Raji (cell line): ENCODE measurements around the gene IL23R.

Experiments
- POLR2A ChIP-seq: IDR thresholded peaks from 2 replicates; pipeline ENCODE4 v1.6.1; 2011; ENCODE audit warnings: low read depth, low read length, control low read depth; ENCODE audit not compliant: insufficient read depth

The IL23R gene

GRCh38 chr1:67242016-67242415 is 75.8 kb downstream of the IL23R start:
- TF ChIP-seq POLR2A: no peak

DNA sequence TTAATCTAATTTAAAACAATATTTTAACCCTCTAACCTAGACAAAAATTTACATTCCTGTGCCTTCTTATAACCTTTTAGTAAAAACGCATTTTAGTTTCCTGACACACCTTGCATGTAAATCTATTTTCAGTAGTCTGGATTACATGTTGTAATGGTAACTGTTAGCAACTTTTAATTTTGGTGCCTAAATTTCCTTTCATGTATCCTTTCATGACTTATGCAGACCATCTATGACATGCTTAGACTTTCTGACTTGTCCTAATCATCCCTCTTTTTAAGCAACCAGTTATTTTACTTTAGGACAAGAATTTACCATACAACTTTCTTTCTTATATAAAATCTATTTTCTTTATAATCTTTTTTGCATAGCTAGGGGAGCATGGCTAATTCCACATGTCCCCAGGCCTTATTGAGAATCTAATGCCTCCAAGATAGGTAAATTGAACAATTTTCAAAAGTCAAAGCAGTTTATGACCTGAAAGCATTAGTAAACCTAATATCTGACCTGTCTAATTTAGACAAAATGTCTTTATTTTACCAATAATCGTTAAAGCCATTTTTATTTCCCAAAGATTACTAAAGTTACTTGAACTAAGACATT is 83.9 kb downstream of the IL23R start:
- TF ChIP-seq POLR2A: no peak

- TF ChIP-seq POLR2A: no peak
Observed at GRCh38 chr1:67256291-67257172, 90.3 kb downstream of the IL23R start.

DNA sequence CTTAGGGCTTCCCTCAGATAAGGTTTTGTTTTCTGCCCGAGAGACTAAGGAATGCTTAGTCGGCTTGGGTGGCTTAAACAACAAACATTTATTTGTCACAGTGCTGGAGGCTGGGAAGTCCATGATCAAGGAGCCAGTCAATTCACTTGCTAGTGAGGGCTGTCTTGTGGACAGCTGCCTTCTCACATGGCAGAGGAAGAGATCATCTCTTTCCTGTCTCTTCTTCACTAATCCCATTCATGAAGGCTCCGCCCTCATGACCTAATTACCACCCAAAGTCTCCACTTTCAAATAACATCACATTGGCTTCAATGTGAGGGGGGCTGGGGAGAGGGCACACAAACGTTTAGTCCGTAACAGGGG is 90.9 kb downstream of the IL23R start:
- no peak for TF ChIP-seq POLR2A

DNA sequence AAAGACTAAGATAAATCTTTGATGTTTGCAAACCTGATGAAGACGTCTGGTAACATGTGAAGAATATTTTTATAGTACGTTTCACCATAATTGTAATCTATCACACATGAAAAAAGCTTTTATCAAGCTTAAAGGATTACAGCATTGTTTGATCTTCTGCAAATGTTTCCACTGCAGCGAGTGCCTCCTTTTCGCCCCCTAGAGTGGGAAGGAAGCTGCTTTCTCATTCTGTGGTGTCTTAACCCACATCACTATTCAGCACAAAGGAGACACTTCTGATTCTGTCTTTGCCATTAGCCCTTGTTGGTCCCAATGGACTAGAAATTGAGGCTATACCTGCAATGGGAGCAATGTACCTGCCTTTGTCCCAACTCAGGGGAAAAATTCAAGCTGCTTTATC is 95.4 kb downstream of the IL23R start:
- no peak for TF ChIP-seq POLR2A

DNA sequence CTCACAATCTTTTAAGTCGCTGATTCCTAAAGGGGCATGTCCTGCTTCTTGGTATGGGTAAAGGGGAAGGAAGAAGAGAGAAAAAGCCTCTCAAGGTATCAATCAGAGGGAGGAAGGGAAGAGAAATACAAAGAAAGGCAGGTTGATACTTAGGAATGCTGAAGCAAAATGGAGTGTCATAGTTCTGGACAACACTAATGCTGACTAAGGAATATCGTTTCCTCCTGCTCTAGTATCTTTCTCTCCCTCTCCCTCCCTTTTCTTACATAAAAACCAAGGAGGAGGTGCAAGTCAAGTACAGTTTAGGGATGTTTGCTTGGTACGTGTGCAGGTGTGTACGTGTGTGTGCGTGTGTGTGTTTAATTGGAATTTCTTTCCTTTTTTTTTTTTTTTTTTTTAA is 96.5 kb downstream of the IL23R start:
- no peak for TF ChIP-seq POLR2A

- no peak for TF ChIP-seq POLR2A
Observed at GRCh38 chr1:67264152-67264551, 97.9 kb downstream of the IL23R start.

DNA sequence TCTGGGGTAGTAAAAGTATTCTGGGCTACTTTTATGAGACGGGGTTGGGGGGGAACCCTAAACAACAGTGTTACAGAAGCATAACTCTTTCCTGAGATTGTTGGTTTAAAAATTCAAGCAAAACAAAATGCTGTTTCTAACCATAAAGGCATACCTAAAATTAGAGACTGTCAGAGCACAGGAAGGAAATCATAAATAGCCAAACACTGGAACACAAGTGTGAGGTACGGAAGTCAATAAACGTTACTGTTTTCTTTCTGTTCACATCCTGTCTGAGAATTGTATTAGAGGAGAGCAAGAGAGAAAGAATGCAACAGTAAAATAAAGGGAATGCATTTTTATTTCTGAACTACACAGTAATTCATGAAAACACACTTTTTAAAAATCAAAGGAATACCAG is 98.6 kb downstream of the IL23R start:
- no peak for TF ChIP-seq POLR2A

DNA sequence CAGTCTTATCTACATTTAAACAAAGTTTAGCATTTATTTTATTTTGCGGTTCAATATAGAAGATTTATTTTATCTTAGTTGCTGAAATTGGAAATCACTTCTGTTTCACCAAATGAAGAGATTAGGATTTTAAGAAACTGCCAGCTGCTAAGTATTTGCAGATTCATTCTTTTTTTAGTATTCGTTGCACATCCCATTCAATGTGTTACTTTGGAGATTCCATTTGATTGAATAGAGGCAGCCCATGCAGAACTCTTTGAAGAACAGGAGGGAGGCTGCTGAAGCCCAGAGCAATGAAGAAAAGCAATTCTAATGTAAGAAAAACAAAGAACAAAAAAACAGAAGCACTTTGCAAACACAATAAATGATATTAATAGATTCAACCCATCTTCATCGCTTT is 102.8 kb downstream of the IL23R start:
- no peak for TF ChIP-seq POLR2A

- TF ChIP-seq POLR2A: no peak
Observed at GRCh38 chr1:67270541-67270940, 104.3 kb downstream of the IL23R start.

DNA sequence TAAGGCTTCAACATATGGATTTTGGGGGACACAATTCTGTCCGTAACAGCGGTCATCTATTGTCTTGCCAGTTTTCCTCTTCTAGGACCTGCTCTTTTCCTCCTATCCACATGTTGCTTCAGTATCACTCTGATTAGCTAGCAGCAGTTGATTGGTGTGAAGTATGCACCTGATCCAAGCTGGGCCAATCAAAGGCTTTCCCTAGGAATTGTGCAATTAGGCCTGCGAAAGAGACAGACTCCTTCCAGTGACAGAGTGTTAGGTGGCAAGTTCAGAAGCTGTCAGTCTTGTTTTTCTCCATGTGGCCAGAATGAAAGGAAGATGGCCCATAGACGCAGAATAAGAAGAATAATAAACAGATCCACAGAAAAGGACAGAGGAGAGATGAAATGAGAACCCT is 107.3 kb downstream of the IL23R start:
- no peak for TF ChIP-seq POLR2A

DNA sequence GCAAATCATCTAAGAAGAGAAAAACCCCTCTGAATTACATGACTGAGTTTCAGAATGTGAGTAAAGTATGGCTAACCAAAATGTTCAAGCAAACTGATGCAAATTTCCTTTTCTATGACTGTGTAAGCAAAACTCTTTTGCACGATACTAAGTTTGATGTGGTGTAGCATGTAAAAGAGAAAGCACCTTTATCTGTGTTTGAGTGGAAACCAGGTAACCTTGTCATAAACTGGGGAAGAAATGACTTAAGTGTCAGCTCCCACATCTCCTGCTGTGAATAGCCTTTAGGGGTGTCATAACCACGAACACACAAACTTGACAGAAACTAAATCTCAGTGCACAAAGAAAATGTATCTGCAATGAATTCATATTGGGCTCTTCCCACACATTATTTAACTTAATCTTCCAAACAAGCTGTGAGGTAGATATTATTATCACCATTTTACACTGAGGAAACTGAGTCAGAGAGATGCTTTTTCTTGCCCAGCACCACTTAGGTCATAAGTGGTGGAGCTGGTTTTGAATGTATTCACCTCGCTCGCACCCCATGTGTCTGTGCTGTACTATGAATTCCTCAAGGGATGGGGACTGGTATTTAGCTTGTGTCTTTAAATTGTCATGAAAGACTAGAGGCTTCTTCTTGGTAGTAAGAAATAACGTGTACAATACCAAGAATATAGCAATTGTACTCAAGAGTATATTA is 108.5 kb downstream of the IL23R start:
- TF ChIP-seq POLR2A: no peak

DNA sequence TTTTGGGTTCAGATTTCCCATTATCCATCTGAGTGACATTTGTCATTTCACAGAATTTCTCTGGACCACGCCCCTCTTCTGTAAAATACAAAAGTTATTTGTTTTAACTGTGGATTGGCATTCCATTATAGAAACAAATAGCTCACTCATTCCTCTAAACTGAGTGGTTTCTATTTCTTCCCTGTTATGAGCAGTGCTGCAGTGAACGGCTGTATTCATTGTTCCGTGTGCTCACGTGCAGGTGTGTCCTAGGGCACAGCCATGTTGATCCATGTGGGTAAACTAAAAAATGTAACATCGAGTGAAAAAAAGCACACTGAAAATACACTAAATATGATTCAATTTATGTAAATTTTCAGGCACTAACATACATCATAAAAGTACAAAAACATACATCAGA is 114.4 kb downstream of the IL23R start:
- TF ChIP-seq POLR2A: no peak

DNA sequence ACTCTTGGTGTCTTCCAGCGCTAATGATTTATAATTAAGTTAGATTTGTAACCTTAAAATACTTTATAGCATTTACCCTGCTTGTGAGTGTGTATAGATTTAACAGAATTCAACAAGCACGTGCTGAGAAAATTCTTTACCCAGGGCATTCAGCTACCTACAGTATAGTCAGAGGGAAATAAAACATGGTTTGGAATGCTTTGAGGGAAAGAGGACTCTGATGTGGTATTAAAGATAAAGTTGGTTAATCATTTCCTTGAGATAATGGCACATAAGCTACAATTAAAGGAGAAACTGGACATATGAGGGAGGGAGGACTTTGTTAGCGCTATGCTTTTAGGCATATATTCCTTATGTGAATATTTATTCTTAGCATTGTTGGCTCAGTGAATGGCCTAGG is 115.0 kb downstream of the IL23R start:
- TF ChIP-seq POLR2A: no peak

DNA sequence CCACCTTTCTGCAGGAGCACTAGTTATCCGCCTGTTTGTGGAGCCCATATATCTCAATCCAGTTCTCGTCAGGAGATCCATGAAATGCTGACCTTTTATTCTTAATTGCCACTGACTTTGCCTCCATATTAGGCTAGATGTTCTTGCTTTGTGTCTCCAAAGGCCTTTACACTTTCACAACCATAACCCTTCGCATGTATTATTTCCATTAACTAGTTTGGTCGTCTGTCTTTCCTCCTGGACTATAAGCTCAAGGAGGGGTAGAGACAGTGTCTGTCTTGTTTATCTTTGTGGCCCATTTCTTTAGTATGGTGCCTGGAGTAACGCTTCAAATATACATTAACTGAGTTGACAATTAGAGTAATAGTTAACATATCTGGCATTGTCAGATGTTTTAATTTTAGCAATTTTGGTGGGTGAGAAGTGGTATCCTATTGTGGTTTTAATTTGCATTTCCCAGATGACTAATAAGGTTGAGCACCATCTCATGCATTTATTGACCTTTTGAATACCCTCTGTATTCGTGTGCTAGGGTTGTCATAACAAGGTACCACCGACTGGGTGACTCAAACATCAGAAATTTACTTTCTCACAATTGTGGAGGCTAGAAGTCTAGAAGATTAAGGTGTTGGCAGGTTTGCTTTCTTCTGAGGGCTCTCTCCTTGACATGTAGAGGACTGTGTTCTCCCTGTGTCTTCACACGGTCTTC is 119.7 kb downstream of the IL23R start:
- no peak for TF ChIP-seq POLR2A

DNA sequence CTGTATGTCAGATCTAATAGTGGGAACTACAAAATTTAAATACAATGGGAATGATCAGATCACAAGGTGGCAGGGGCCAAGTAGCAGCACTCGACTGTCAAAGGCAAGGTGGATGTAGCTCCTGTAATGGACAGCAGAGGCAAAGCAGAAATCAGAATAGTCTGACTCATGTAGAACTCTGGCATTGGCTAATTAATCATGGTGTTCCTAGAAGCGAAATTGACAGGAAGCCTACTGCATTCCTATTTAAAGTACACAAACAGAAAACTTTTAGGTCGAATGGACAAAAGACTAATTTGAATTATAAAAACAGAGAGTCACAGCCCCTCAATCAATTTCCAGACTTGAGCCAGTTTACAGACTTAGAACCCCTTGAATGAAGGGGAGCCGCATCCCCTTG is 124.0 kb downstream of the IL23R start:
- no peak for TF ChIP-seq POLR2A
